GM10266 (cell line): ENCODE results near the gene EGFL8.

Source experiments
- DNase-seq: peaks from one replicate; pipeline ENCODE4 v3.0.0; 2012; ENCODE audit errors: extremely low spot score
- TF ChIP-seq, protein P1 (sequence below): IDR thresholded peaks from 2 replicates; pipeline ENCODE4 v1.5.1; 2012; ENCODE audit warnings: mild to moderate bottlenecking, low read depth; ENCODE audit not compliant: control insufficient read depth, insufficient read depth; ENCODE audit errors: missing control alignments

EGFL8 gene

DNA sequence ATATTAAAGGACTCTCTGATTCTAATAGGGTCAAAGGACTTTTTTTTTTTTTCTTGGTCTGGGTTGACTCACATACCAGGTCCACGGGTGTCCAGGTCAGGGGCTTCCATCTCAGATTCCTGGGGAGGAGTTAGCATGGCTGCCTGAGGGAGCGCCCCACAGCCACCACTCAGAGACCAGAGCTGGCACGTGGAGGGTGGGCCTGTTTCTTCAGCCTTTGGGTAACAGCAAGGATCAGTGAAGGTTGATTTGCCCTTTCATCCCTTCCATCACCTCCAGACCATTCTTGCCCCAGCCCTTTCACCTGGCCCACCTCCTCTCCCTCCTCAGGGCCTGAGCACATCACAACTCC is 33.9 kb downstream of the EGFL8 start:
- TF ChIP-seq, protein P1, sequence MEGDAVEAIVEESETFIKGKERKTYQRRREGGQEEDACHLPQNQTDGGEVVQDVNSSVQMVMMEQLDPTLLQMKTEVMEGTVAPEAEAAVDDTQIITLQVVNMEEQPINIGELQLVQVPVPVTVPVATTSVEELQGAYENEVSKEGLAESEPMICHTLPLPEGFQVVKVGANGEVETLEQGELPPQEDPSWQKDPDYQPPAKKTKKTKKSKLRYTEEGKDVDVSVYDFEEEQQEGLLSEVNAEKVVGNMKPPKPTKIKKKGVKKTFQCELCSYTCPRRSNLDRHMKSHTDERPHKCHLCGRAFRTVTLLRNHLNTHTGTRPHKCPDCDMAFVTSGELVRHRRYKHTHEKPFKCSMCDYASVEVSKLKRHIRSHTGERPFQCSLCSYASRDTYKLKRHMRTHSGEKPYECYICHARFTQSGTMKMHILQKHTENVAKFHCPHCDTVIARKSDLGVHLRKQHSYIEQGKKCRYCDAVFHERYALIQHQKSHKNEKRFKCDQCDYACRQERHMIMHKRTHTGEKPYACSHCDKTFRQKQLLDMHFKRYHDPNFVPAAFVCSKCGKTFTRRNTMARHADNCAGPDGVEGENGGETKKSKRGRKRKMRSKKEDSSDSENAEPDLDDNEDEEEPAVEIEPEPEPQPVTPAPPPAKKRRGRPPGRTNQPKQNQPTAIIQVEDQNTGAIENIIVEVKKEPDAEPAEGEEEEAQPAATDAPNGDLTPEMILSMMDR: no peak
- no peak for DNase-seq

DNA sequence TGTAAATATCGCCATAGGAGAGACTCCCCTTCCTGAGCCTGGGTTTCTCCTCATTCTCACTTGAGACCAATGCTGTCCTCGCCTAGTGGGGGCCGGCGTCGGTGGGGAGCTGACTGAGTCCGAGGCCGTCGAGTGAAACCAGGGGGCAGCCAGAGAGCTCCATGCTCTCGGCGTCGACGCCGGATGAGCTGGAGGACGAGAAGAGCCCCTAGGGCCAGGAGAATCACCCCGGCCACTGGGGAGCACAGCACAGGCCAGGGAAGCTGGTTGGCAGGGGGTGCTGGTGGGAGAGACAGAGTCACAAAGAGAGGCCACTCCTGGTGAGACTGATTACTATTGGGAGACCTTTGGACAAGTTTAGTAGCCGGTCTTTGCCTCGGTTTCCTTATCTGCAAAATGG is 34.5 kb downstream of the EGFL8 start:
- TF ChIP-seq, protein P1: no peak
- DNase-seq: no peak

DNA sequence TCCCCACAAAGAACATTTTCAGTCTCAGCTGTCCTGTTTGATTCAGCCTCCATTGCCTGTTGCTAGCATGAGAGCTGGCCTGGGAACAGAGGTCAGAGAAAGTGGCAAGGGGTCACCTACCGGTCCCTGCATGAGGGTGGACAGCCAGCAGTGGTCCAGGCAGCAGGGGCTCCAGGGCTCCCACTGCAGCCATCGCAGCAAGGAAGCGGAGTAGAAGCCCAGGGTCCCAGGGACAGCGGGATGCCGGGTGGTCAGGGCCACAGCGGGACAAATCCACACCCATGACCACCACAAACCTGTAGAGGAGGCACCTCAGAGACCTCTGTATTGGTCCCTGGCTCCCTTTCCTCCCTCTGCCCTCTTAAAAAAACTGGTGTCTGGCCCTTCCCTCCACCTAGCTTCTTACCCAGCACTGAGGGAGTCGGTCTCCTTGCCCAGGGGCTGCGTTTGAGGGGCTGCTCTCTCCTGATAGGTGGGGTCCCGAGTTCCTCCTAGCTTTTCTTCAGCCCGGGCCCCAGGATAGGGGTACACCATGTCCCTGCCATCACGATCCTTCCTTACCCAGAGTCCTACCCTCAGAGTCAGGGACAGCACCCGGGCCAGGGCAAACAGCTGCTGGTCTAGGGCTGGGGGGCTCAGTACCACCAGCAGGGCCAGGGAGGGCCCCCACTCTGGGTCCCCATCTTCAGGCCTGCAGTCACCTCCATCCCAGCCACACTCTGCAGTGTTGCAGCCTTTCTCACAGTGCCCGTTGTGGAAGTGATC is 36.5 kb downstream of the EGFL8 start:
- TF ChIP-seq, protein P1: no peak
- no peak for DNase-seq

DNA sequence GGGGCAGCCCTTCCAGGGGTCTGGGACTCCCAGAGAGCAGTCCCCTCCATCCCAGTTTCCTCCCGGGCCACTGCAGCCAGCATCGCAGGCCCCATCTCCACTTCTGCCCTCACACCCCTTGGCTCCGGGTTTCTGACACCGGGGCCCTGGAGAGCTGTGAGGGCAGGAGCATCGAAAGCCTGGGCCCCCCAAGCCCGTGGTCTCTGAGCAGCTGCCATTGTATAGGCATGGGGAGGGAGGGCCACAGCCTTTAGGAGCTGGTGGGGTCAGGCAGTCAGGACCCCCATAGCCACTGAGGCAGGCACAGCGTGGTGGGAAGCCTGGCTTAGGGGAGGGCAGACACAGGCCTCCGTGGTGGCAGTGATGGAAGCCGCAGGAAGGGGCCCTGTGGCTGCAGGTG is 37.8 kb downstream of the EGFL8 start:
- TF ChIP-seq, protein P1: no peak
- no peak for DNase-seq

DNA sequence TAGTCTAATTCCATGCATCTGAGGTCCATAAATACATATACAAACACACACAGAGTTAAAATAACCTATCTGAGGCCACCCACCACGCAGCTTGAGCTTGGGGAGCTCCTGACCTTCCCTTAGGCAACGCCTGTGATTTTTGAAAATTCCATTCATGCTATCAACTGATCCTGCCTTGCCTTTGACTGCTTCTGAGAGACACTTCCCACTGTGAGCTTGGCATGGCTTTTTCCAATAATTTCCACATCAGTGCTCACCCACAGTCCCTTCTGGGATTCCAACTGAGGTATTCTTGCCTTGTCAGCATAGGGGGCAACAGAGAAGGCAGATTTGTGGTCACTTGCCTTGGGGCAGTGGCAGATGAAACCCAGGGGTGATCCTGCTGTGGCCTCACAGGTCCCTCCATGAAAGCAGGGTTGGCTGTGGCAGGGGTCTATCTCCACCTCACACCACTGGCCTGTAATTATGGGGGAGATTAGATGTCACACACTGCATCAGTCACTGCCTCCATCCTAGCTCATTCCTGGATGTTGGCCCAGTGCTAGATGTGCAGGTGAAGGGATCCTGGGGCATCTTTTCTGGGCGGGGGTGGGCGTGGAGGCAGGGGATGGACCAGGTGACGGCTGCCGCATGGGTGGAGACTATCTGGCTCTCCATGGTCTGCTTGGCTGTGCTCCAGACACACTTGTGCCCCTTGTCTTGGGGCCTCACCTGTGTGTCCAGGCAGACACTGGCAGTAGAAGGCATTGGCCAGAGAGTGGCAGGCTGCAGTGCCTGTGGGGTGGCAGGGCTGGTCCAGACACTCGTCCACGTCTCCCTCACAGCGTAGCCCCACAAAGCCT is 39.3 kb downstream of the EGFL8 start:
- TF ChIP-seq, protein P1: no peak
- DNase-seq: no peak

DNA sequence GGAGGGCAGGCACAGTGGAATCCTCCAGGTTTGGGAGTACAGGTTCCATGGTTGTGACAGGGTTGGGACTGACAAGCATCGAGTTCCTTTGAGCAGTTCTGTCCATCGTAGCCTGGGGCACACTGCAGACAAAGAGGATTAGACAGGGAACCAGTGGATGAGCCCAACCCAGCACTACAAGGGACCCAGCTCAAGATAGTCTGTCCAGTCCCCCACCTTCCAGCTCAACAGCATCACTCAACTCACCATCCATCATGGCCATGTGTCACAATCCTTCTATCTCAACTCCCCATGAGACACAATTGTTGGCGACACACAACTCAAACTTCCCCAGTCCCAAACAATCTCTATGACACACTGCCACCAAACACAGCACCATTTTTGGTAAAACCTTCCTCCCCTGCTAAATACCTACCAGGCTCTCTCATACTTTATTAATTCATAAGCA is 39.9 kb downstream of the EGFL8 start:
- TF ChIP-seq, protein P1: no peak
- no peak for DNase-seq

DNA sequence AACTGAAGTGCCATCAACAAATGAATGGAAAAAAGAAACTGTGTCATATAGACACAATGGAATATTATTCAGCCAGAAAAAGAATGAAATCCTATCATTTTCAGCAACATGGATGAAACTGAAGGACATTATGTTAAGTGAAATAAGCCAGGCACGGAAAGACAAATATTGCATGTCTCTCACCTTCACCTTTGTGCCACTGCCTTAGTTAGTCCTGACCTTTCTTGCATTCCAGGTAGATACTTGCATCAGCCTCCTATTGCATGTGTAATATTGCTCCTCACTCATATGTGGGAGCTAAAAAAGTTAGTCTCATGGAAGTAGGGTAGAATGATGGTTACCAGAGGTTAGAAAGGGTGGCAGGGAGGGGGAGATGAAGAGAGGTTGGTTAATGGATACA is 44.6 kb downstream of the EGFL8 start:
- TF ChIP-seq, protein P1: no peak

More for the DNA sequence above, 44.6 kb downstream of the EGFL8 start:
- DNase-seq: no peak
